ENCODE data around the gene BNC2.

BNC2 gene

GRCh38 chr9:16407617-16408016 is 462.9 kb downstream of the BNC2 start:
- TF ChIP-seq CTCF (IDR thresholded peaks at IDR 0.05), result no peak
- no peaks in the 10 kb centered on the region for H3K4me1 ChIP-seq
- H3K36me3 ChIP-seq (ENCODE audit: control insufficient read depth, insufficient read depth, low read length), result no peaks in the 10 kb centered on the region
- no peaks in the 10 kb centered on the region for H3K27me3 ChIP-seq (ENCODE audit: control insufficient read depth, insufficient read depth, low read length)
- H3K9me3 ChIP-seq (ENCODE audit: control insufficient read depth, low read length), result peaks cover 2% of the 10 kb centered on the region
- no peak overlapping the region for H3K9ac ChIP-seq
- H3K4me2 ChIP-seq (ENCODE audit: low read length), result no peak overlapping the region
- no peak overlapping the region for H3K27ac ChIP-seq
- H3K79me2 ChIP-seq, result no peaks in the 10 kb centered on the region
- no peak overlapping the region for H3K4me3 ChIP-seq (ENCODE audit: low read depth, low read length)
- H2AFZ ChIP-seq, result no peak overlapping the region

GRCh38 chr9:16406526-16407225 is 463.8 kb downstream of the BNC2 start:
- no peak overlapping the region for H3K27ac ChIP-seq
- H3K4me3 ChIP-seq (ENCODE audit: low read depth, low read length), result no peak overlapping the region
- no peak for TF ChIP-seq CTCF (IDR thresholded peaks at IDR 0.05)
- H3K79me2 ChIP-seq, result no peaks in the 10 kb centered on the region
- no peak overlapping the region for H3K4me2 ChIP-seq (ENCODE audit: low read length)
- H3K9me3 ChIP-seq (ENCODE audit: control insufficient read depth, low read length), result peaks cover 2% of the 10 kb centered on the region
- H3K27me3 ChIP-seq (ENCODE audit: control insufficient read depth, insufficient read depth, low read length), result no peaks in the 10 kb centered on the region
- H3K9ac ChIP-seq, result no peak overlapping the region
- no peaks in the 10 kb centered on the region for H3K4me1 ChIP-seq
- no peak overlapping the region for H2AFZ ChIP-seq
- H3K36me3 ChIP-seq (ENCODE audit: control insufficient read depth, insufficient read depth, low read length), result no peaks in the 10 kb centered on the region

GRCh38 chr9:16405421-16405820 is 465.0 kb downstream of the BNC2 start:
- no peak overlapping the region for H3K27ac ChIP-seq
- H2AFZ ChIP-seq, result no peak overlapping the region
- no peaks in the 10 kb centered on the region for H3K27me3 ChIP-seq (ENCODE audit: control insufficient read depth, insufficient read depth, low read length)
- H3K4me2 ChIP-seq (ENCODE audit: low read length), result no peak overlapping the region
- no peaks in the 10 kb centered on the region for H3K36me3 ChIP-seq (ENCODE audit: control insufficient read depth, insufficient read depth, low read length)
- peaks cover 2% of the 10 kb centered on the region for H3K9me3 ChIP-seq (ENCODE audit: control insufficient read depth, low read length)
- H3K79me2 ChIP-seq, result no peaks in the 10 kb centered on the region
- no peak overlapping the region for H3K4me3 ChIP-seq (ENCODE audit: low read depth, low read length)
- no peak for TF ChIP-seq CTCF (IDR thresholded peaks at IDR 0.05)
- H3K9ac ChIP-seq, result no peak overlapping the region
- H3K4me1 ChIP-seq, result no peaks in the 10 kb centered on the region

- H3K9ac ChIP-seq, result no peak overlapping the region
- no peak overlapping the region for H3K4me2 ChIP-seq (ENCODE audit: low read length)
- H3K36me3 ChIP-seq (ENCODE audit: control insufficient read depth, insufficient read depth, low read length), result no peaks in the 10 kb centered on the region
- peaks cover 2% of the 10 kb centered on the region for H3K9me3 ChIP-seq (ENCODE audit: control insufficient read depth, low read length)
- H2AFZ ChIP-seq, result no peak overlapping the region
- H3K79me2 ChIP-seq, result no peaks in the 10 kb centered on the region
- TF ChIP-seq CTCF (IDR thresholded peaks at IDR 0.05), result no peak
- H3K27me3 ChIP-seq (ENCODE audit: control insufficient read depth, insufficient read depth, low read length), result no peaks in the 10 kb centered on the region
- H3K27ac ChIP-seq, result no peak overlapping the region
- no peak overlapping the region for H3K4me3 ChIP-seq (ENCODE audit: low read depth, low read length)
- no peaks in the 10 kb centered on the region for H3K4me1 ChIP-seq
Observed at GRCh38 chr9:16401701-16402100, 468.8 kb downstream of the BNC2 start.

- Histone ChIP-seq H3K27ac (no peak overlapping the region), H3K27me3 (ENCODE audit: control insufficient read depth, insufficient read depth, low read length) (no peaks in the 10 kb centered on the region), H3K4me1 (no peaks in the 10 kb centered on the region), H3K79me2 (no peaks in the 10 kb centered on the region), H3K9ac (no peak overlapping the region), H2AFZ (no peak overlapping the region), H3K36me3 (ENCODE audit: control insufficient read depth, insufficient read depth, low read length) (no peaks in the 10 kb centered on the region), H3K4me3 (ENCODE audit: low read depth, low read length) (no peak overlapping the region), H3K4me2 (ENCODE audit: low read length) (no peak overlapping the region), H3K9me3 (ENCODE audit: control insufficient read depth, low read length) (peaks cover 2% of the 10 kb centered on the region)
- no peak for TF ChIP-seq CTCF (IDR thresholded peaks at IDR 0.05)
Observed at GRCh38 chr9:16398691-16399090, 471.8 kb downstream of the BNC2 start.

Data from parathyroid adenoma (tissue), 2 donors.